Measurements from ENCODE around the gene STARD8.
A peak's percentile ranks its signal among the peaks of the same experiment; 100 is the strongest.
"Not testable (repeated sequence)": the region's sequence is repeated elsewhere in the genome, so short reads cannot be mapped to it uniquely, and the experiment has no call there.

Gene STARD8
- long read RNA-seq, donor 1, full-length matches to known transcripts: 4 of 4 reads
- long read RNA-seq, donor 1, partial matches to known transcripts: 0 of 4 reads
- long read RNA-seq, donor 1, other reads (novel, unspliced or antisense): 0 of 4 reads
- long read RNA-seq, donor 2, full-length matches to known transcripts: 1 of 1 reads
- long read RNA-seq, donor 2, partial matches to known transcripts: 0 of 1 reads
- long read RNA-seq, donor 2, other reads (novel, unspliced or antisense): 0 of 1 reads
- long read RNA-seq, donor 3, full-length matches to known transcripts: 1 of 1 reads
- long read RNA-seq, donor 3, partial matches to known transcripts: 0 of 1 reads
- long read RNA-seq, donor 3, other reads (novel, unspliced or antisense): 0 of 1 reads
- long read RNA-seq, donor 4, full-length matches to known transcripts: 2 of 2 reads
- long read RNA-seq, donor 4, partial matches to known transcripts: 0 of 2 reads
- long read RNA-seq, donor 4, other reads (novel, unspliced or antisense): 0 of 2 reads
- long read RNA-seq, donor 5, full-length matches to known transcripts: 1 of 1 reads
- long read RNA-seq, donor 5, partial matches to known transcripts: 0 of 1 reads
- long read RNA-seq, donor 5, other reads (novel, unspliced or antisense): 0 of 1 reads
- long read RNA-seq, donor 6: 0 reads
- long read RNA-seq, donor 7, full-length matches to known transcripts: 1 of 1 reads
- long read RNA-seq, donor 7, partial matches to known transcripts: 0 of 1 reads
- long read RNA-seq, donor 7, other reads (novel, unspliced or antisense): 0 of 1 reads
- long read RNA-seq, donor 8, full-length matches to known transcripts: 1 of 1 reads
- long read RNA-seq, donor 8, partial matches to known transcripts: 0 of 1 reads
- long read RNA-seq, donor 8, other reads (novel, unspliced or antisense): 0 of 1 reads

GRCh38 chrX:68647156-68647957, at the start of gene STARD8:
Gene STARD8, plus strand, starts transcription at chrX:68647666. Its CDS starts 217 bp downstream, at chrX:68647883.
- peak; percentile 65 for DNase-seq

GRCh38 chrX:68598841-68599240, 48.6 kb upstream of the STARD8 start:
- no peak for DNase-seq

GRCh38 chrX:68599256-68600152, 48.0 kb upstream of the STARD8 start:
- DNase-seq: no peak

GRCh38 chrX:68604216-68604615, 43.2 kb upstream of the STARD8 start:
- DNase-seq: not testable (repeated sequence)

- not testable (repeated sequence) for DNase-seq
These were observed 32.7 kb upstream of the STARD8 start for GRCh38 chrX:68614733-68615132.

- DNase-seq: no peak
These were observed 19.5 kb upstream of the STARD8 start for GRCh38 chrX:68627986-68628385.

GRCh38 chrX:68629936-68630335, 17.5 kb upstream of the STARD8 start:
- DNase-seq: not testable (repeated sequence)

GRCh38 chrX:68631336-68631735, 16.1 kb upstream of the STARD8 start:
- no peak for DNase-seq

GRCh38 chrX:68632491-68632890, 15.0 kb upstream of the STARD8 start:
- no peak for DNase-seq

GRCh38 chrX:68633981-68634380, 13.5 kb upstream of the STARD8 start:
- no peak for DNase-seq

GRCh38 chrX:68634649-68635227, 12.7 kb upstream of the STARD8 start:
- DNase-seq: no peak

- DNase-seq: no peak
These were observed 6.8 kb upstream of the STARD8 start for GRCh38 chrX:68640661-68641060.

- no peak for DNase-seq
These were observed 2.6 kb upstream of the STARD8 start for GRCh38 chrX:68644861-68645260.

GRCh38 chrX:68646421-68646820, 1.0 kb upstream of the STARD8 start:
- DNase-seq: no peak

GRCh38 chrX:68648960-68649359, 1.5 kb downstream of the STARD8 start:
- no peak for DNase-seq

GRCh38 chrX:68650491-68650890, 3.0 kb downstream of the STARD8 start:
- DNase-seq: no peak

- no peak for DNase-seq
These were observed 3.6 kb downstream of the STARD8 start for GRCh38 chrX:68651110-68651509.

GRCh38 chrX:68652326-68653170, 5.1 kb downstream of the STARD8 start:
- no peak for DNase-seq

GRCh38 chrX:68654693-68655092, 7.2 kb downstream of the STARD8 start:
- no peak for DNase-seq

GRCh38 chrX:68656473-68656872, 9.0 kb downstream of the STARD8 start:
- DNase-seq: not testable (repeated sequence)
